ENCODE data around the gene EFS.

DNA sequence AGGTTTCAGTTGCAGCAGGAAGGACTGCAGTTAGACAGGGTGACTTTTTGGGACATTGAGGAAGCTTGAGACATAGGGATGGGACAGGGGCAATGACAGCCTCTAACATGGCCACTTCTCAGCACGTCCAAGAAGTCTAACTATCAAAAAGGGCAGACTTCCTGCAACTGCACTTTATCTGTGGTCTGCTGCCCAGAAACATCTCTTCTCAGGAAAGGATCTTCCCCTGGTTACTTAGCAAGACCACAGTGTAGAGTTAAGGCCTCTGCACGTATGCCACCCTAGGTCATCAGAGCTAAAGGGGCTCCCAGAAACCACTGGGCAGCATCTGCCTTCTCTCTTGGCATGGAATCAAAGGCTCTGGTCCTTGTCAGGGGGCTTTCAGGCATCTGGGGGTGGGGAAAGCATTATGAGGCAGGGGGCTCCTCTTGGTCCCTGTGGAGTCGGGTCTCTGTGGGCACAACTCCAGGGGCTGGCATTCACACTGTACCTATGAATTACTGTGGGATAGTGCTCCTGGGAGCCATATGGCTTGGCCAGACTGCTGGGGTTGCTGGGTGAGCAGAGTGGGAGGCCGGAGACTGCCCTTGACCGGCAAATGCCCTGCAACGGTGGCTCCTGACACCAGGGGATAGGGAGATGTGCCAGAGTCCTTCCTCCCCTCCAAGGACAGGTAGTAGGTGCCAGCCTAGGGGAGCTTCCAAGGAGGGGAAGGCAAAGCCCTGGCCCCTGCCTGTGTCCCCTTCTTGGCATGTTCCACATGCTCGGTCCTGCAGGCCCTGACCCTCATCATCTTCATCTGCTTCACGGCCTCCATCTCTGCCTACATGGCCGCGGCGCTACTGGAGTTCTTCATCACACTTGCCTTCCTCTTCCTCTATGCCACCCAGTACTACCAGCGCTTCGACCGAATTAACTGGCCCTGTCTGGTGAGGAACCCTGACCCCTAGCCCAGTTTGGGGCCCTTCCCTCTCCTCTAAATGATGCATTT is 12.9 kb upstream of the EFS start:
- TF ChIP-seq, protein P1, sequence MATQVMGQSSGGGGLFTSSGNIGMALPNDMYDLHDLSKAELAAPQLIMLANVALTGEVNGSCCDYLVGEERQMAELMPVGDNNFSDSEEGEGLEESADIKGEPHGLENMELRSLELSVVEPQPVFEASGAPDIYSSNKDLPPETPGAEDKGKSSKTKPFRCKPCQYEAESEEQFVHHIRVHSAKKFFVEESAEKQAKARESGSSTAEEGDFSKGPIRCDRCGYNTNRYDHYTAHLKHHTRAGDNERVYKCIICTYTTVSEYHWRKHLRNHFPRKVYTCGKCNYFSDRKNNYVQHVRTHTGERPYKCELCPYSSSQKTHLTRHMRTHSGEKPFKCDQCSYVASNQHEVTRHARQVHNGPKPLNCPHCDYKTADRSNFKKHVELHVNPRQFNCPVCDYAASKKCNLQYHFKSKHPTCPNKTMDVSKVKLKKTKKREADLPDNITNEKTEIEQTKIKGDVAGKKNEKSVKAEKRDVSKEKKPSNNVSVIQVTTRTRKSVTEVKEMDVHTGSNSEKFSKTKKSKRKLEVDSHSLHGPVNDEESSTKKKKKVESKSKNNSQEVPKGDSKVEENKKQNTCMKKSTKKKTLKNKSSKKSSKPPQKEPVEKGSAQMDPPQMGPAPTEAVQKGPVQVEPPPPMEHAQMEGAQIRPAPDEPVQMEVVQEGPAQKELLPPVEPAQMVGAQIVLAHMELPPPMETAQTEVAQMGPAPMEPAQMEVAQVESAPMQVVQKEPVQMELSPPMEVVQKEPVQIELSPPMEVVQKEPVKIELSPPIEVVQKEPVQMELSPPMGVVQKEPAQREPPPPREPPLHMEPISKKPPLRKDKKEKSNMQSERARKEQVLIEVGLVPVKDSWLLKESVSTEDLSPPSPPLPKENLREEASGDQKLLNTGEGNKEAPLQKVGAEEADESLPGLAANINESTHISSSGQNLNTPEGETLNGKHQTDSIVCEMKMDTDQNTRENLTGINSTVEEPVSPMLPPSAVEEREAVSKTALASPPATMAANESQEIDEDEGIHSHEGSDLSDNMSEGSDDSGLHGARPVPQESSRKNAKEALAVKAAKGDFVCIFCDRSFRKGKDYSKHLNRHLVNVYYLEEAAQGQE (IDR thresholded peaks at IDR 0.05; ENCODE audit: insufficient read depth in 1 of 2, low read depth in 2 of 2, low read length in 1 of 2) = no peak
- TF ChIP-seq, protein P2, sequence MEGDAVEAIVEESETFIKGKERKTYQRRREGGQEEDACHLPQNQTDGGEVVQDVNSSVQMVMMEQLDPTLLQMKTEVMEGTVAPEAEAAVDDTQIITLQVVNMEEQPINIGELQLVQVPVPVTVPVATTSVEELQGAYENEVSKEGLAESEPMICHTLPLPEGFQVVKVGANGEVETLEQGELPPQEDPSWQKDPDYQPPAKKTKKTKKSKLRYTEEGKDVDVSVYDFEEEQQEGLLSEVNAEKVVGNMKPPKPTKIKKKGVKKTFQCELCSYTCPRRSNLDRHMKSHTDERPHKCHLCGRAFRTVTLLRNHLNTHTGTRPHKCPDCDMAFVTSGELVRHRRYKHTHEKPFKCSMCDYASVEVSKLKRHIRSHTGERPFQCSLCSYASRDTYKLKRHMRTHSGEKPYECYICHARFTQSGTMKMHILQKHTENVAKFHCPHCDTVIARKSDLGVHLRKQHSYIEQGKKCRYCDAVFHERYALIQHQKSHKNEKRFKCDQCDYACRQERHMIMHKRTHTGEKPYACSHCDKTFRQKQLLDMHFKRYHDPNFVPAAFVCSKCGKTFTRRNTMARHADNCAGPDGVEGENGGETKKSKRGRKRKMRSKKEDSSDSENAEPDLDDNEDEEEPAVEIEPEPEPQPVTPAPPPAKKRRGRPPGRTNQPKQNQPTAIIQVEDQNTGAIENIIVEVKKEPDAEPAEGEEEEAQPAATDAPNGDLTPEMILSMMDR (IDR thresholded peaks at IDR 0.05) = no peak

All from Panc1 (cell line).